Type B pancreatic cell (in vitro differentiated cells): ENCODE data around the gene RILPL1. TPM values are rescaled to one million over a fixed set of nuclear protein-coding genes. Genes with fewer than 3 reads are reported as not detected.

ENCODE experiments used
- DNase-seq: peaks from one replicate; pipeline ENCODE4 v3.0.0; 2021; ENCODE audit warnings: mixed read lengths; ENCODE audit not compliant: unreplicated experiment; ENCODE audit errors: extremely low spot score
- H3K27ac Mint-ChIP-seq: 2 replicates; pipeline ENCODE4 v1.8.0; 2021; ENCODE audit warnings: mild to moderate bottlenecking, mixed read lengths
- H3K27me3 Mint-ChIP-seq: 2 replicates; pipeline ENCODE4 v1.8.0; 2021; ENCODE audit warnings: mixed read lengths
- H3K36me3 Mint-ChIP-seq: 2 replicates; pipeline ENCODE4 v1.8.0; 2021; ENCODE audit warnings: mixed read lengths
- H3K4me1 Mint-ChIP-seq: one replicate; pipeline ENCODE4 v1.8.0; 2021; ENCODE audit warnings: mixed read lengths; ENCODE audit not compliant: unreplicated experiment
- H3K4me3 Mint-ChIP-seq: 2 replicates; pipeline ENCODE4 v1.8.0; 2021; ENCODE audit warnings: mild to moderate bottlenecking, mixed read lengths
- H3K9me3 Mint-ChIP-seq: 2 replicates; pipeline ENCODE4 v1.8.0; 2021; ENCODE audit warnings: mixed read lengths
- total RNA-seq: library from RNA; stranded (reverse); gene quantifications from 2 replicates; pipeline ENCODE4 v1.2.1, GENCODE V29; 2021; ENCODE audit warnings: low replicate concordance
- TF ChIP-seq, protein P1 (sequence below): fragments of 200-600 bp; sonication (generic); conservative IDR thresholded peaks from 2 replicates; pipeline ENCODE4 v1.5.0; 2021; ENCODE audit warnings: antibody characterized with exemption, mild to moderate bottlenecking

Gene RILPL1
- total RNA-seq, 1 donor from 2014 or later: 18.9 TPM

DNA sequence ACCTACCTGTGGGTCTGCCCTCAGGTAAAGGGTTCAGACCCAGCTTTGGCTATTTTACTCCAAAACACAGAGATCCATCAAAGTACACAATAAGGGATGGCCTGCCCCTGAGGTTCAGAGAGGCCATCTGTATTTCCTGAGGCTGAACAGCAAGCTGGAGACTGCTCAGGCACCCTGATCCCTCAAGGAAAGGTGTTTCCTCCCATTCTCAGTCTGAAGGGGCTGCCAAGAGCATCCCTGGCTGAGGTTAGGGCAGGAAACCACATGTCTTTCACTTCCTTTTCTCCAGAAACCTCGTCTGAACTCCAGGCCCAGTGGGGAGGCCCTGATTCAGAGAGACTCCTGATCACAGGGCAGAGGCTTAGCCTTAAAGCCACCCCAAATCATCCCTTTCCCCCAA, 1.5 kb downstream of the RILPL1 start:
- no peak for DNase-seq
- peaks cover 23% of the 10 kb centered on the region for H3K4me1 Mint-ChIP-seq
- H3K27me3 Mint-ChIP-seq: no peaks in the 10 kb centered on the region
- peak overlapping the region; percentile 89 for H3K4me3 Mint-ChIP-seq
- TF ChIP-seq, protein P1, sequence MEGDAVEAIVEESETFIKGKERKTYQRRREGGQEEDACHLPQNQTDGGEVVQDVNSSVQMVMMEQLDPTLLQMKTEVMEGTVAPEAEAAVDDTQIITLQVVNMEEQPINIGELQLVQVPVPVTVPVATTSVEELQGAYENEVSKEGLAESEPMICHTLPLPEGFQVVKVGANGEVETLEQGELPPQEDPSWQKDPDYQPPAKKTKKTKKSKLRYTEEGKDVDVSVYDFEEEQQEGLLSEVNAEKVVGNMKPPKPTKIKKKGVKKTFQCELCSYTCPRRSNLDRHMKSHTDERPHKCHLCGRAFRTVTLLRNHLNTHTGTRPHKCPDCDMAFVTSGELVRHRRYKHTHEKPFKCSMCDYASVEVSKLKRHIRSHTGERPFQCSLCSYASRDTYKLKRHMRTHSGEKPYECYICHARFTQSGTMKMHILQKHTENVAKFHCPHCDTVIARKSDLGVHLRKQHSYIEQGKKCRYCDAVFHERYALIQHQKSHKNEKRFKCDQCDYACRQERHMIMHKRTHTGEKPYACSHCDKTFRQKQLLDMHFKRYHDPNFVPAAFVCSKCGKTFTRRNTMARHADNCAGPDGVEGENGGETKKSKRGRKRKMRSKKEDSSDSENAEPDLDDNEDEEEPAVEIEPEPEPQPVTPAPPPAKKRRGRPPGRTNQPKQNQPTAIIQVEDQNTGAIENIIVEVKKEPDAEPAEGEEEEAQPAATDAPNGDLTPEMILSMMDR: no peak
- peak overlapping the region; percentile 72 for H3K27ac Mint-ChIP-seq
- peaks cover 13% of the 10 kb centered on the region for H3K36me3 Mint-ChIP-seq
- H3K9me3 Mint-ChIP-seq: no peaks in the 10 kb centered on the region

DNA sequence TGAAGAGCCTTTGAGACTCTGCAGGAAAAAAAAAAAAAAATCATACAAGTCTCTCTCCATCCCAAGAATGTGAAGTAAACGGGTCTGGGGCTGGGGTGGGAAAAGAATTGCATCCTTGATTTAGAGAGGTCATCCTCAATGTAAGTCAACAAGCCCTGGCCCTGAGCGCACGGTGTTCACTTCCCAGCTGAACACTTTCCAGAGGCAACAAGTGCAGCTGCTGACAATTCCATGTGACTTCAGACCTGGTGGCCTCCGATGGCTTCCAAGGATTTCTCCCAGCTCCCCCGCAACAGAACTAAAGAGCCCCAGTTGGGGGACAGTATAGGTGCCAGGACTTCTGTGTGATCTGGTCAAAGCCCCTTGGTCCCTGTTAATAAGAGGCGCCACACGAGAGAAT, 2.4 kb downstream of the RILPL1 start:
- DNase-seq: no peak
- H3K4me3 Mint-ChIP-seq: no peak overlapping the region
- TF ChIP-seq, protein P1: no peak
- no peaks in the 10 kb centered on the region for H3K9me3 Mint-ChIP-seq
- H3K27ac Mint-ChIP-seq: peak overlapping the region; percentile 7
- H3K36me3 Mint-ChIP-seq: peaks cover 19% of the 10 kb centered on the region
- H3K27me3 Mint-ChIP-seq: no peaks in the 10 kb centered on the region
- peaks cover 23% of the 10 kb centered on the region for H3K4me1 Mint-ChIP-seq

DNA sequence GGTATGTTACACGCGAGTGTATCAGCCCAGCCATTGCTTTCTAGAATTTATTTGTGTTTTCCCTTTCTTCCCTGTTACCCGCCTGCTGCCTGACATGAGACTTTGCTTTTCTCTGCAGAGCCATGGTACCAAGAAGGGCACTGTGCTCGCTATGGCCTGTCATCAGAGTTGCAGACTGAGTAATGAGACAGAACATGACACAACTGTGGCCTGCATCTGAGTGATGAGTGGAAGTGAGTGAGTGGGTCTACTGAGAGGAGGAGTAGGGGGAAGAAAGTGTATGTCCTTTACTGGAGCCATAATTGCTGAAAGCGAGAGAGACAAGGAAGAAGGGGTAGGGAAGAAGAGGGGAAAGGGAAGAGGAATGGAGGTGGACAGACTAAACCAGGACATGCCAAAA, 2.9 kb downstream of the RILPL1 start:
- DNase-seq: no peak
- Mint-ChIP-seq H3K9me3 (no peaks in the 10 kb centered on the region), H3K27ac (peak overlapping the region; percentile 7), H3K27me3 (no peaks in the 10 kb centered on the region), H3K4me1 (peaks cover 23% of the 10 kb centered on the region), H3K4me3 (peak overlapping the region; percentile 67), H3K36me3 (peaks cover 19% of the 10 kb centered on the region)
- TF ChIP-seq, protein P1: no peak

DNA sequence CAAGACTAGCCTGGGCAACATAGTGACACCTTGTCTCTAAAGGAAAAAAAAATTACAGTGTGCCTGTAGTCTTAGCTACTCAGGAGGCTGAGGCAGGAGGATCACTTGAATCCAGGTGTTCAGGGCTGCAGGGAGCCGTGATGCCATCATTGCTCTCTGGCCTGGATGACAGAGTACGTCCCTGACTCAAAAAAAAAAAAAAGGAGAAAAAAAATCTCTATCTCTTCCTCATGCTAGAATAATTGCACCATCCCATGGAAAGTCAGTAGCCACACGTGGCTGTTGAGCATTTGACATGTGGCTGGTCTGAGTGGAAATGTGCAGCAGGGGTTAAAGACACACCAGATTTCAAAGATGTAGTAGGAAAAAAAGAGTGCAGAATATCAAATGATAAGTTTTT, 3.8 kb downstream of the RILPL1 start:
- Mint-ChIP-seq H3K27ac (peak overlapping the region; percentile 32), H3K36me3 (peaks cover 20% of the 10 kb centered on the region), H3K4me3 (peak overlapping the region; percentile 51), H3K9me3 (peaks cover under 1% of the 10 kb centered on the region), H3K4me1 (peaks cover 23% of the 10 kb centered on the region), H3K27me3 (no peaks in the 10 kb centered on the region)
- no peak for DNase-seq
- TF ChIP-seq, protein P1: no peak

DNA sequence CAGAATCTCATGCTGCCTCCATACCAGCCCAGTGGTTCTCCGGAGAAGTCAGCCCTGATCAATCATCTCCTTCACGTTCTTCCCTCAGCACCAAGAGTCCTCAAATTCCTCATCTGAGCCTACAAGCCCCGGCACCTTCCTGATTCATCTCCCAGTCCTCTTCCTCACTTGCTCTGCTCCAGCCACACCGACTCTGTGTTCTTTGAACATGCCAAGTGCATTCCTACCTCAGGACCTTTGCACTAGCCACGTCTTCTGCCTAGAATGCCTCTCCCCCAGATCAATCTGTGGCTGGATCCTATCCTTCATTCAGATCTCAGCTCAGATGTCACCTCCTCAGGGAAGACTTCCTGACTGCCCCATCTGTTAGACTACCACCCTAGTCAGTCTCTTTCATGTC, 4.7 kb downstream of the RILPL1 start:
- H3K27me3 Mint-ChIP-seq: no peaks in the 10 kb centered on the region
- H3K4me1 Mint-ChIP-seq: peaks cover 19% of the 10 kb centered on the region
- DNase-seq: no peak
- H3K36me3 Mint-ChIP-seq: peaks cover 24% of the 10 kb centered on the region
- TF ChIP-seq, protein P1: no peak
- H3K27ac Mint-ChIP-seq: no peak overlapping the region
- no peak overlapping the region for H3K4me3 Mint-ChIP-seq
- H3K9me3 Mint-ChIP-seq: peaks cover 4% of the 10 kb centered on the region

DNA sequence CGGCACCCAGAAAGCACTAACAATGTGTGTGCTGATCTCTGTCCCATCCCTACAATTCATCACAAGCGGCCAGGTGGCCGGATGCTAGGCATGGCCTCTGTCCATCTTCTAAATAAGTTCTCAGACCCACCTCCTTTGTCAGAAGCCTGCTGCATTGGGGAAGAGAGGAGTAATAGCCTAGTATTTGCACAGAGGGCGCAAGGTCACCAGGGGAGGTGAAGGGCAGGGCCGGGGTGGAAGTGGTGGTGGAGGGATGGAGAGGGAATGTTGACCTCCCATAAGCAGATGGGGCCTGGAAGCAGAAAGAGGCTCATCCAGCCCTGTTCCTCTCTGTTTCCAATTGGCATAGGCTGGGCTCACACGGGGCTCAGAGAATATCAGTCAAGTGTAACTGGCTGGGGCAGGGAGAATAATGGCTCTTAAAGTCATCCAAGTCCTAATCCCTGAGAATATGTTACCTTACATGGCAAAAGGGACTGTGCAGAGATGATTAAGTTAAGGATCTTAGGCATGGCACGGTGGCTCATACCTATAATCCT, 6.9 kb downstream of the RILPL1 start:
- no peak overlapping the region for H3K4me3 Mint-ChIP-seq
- H3K36me3 Mint-ChIP-seq: peaks cover 27% of the 10 kb centered on the region
- peaks cover 7% of the 10 kb centered on the region for H3K4me1 Mint-ChIP-seq
- peaks cover 4% of the 10 kb centered on the region for H3K9me3 Mint-ChIP-seq
- no peak overlapping the region for H3K27ac Mint-ChIP-seq
- H3K27me3 Mint-ChIP-seq: no peaks in the 10 kb centered on the region
- no peak for DNase-seq
- TF ChIP-seq, protein P1: no peak
